T-helper 17 cell (primary cell): ENCODE results near the gene TBC1D3. TPM values are rescaled to one million over a fixed set of nuclear protein-coding genes. Genes with fewer than 3 reads are reported as not detected.
A peak's percentile ranks its signal among the peaks of the same experiment; 100 is the strongest.
"Not testable (repeated sequence)": the region's sequence is repeated elsewhere in the genome, so short reads cannot be mapped to it uniquely, and the experiment has no call there.

Source experiments
- ATAC-seq: fragments of 150-1000 bp; cut with Tn5 transposase; 2 replicates; pipeline ENCODE4 v1.10.0; 2021; ENCODE audit warnings: mild to moderate bottlenecking, moderate library complexity
- DNase-seq, 3 donors: peaks; one replicate each; pipeline versions ENCODE4 v3.0.0 to v3.0.0-alpha.2; 2020 to 2021
- H3K9me3 ChIP-seq: one replicate; pipeline ENCODE4 v1.7.0; 2013; ENCODE audit warnings: low read length, mild to moderate bottlenecking; ENCODE audit not compliant: control insufficient read depth, poor library complexity, severe bottlenecking
- H3K27ac Mint-ChIP-seq: one replicate; pipeline ENCODE4 v1.8.0; 2022; ENCODE audit warnings: mild to moderate bottlenecking, moderate library complexity, mixed read lengths
- H3K27me3 Mint-ChIP-seq: one replicate; pipeline ENCODE4 v1.8.0; 2022; ENCODE audit warnings: mixed read lengths
- H3K36me3 Mint-ChIP-seq: one replicate; pipeline ENCODE4 v1.8.0; 2022; ENCODE audit warnings: low read depth, mixed read lengths
- H3K4me1 Mint-ChIP-seq: one replicate; pipeline ENCODE4 v1.8.0; 2022; ENCODE audit warnings: mild to moderate bottlenecking, mixed read lengths
- H3K4me3 Mint-ChIP-seq: one replicate; pipeline ENCODE4 v1.8.0; 2022; ENCODE audit warnings: mild to moderate bottlenecking, moderate library complexity, mixed read lengths
- total RNA-seq, 4 donors: library from RNA in 2 of 4; stranded (reverse) in 2 of 4; gene quantifications; one replicate each; pipeline ENCODE4 v1.2.3 and lab custom pipeline; 2022 to 2026

Gene TBC1D3
- 1 to 10 TPM in 1 of 2 donors, not detected in 1; 6.9 TPM for total RNA-seq
- 0 reads per million in 2 donors for total RNA-seq (lab: John Stamatoyannopoulos, UW)

- not testable (repeated sequence) for DNase-seq, H3K36me3 Mint-ChIP-seq, H3K9me3 ChIP-seq, H3K27me3 Mint-ChIP-seq, H3K4me3 Mint-ChIP-seq, H3K27ac Mint-ChIP-seq, ATAC-seq, H3K4me1 Mint-ChIP-seq
These were observed at the start of gene TBC1D3 for GRCh38 chr17:38192455-38192854. Gene TBC1D3, minus strand, starts transcription at chr17:38192555. Its CDS starts 1,526 bp downstream, at chr17:38191029.

- not testable (repeated sequence) for H3K27ac Mint-ChIP-seq, H3K9me3 ChIP-seq, H3K4me3 Mint-ChIP-seq, H3K4me1 Mint-ChIP-seq, DNase-seq, H3K36me3 Mint-ChIP-seq, ATAC-seq, H3K27me3 Mint-ChIP-seq
These were observed 40.4 kb upstream of the TBC1D3 start for GRCh38 chr17:38232790-38233189.

- DNase-seq, H3K4me1 Mint-ChIP-seq, ATAC-seq, H3K4me3 Mint-ChIP-seq, H3K27ac Mint-ChIP-seq, H3K36me3 Mint-ChIP-seq, H3K27me3 Mint-ChIP-seq, H3K9me3 ChIP-seq: not testable (repeated sequence)
These were observed 33.6 kb upstream of the TBC1D3 start for GRCh38 chr17:38225844-38226495.

GRCh38 chr17:38220867-38221266, 28.5 kb upstream of the TBC1D3 start:
- H3K27ac Mint-ChIP-seq, H3K27me3 Mint-ChIP-seq, H3K9me3 ChIP-seq, H3K36me3 Mint-ChIP-seq, DNase-seq, H3K4me3 Mint-ChIP-seq, H3K4me1 Mint-ChIP-seq, ATAC-seq: not testable (repeated sequence)

- not testable (repeated sequence) for H3K27ac Mint-ChIP-seq, H3K27me3 Mint-ChIP-seq, H3K4me1 Mint-ChIP-seq, H3K4me3 Mint-ChIP-seq, DNase-seq, ATAC-seq, H3K9me3 ChIP-seq, H3K36me3 Mint-ChIP-seq
These were observed 7.9 kb upstream of the TBC1D3 start for GRCh38 chr17:38200271-38200670.

GRCh38 chr17:38134860-38135259, 57.5 kb downstream of the TBC1D3 start:
- not testable (repeated sequence) for H3K9me3 ChIP-seq, H3K27ac Mint-ChIP-seq, H3K36me3 Mint-ChIP-seq, ATAC-seq, H3K4me3 Mint-ChIP-seq, H3K4me1 Mint-ChIP-seq, H3K27me3 Mint-ChIP-seq
- peak in 2 of 3 donors; percentile 3 to 6 for DNase-seq

Other genes starting within 250 kb of the TBC1D3 start
- 10 to 100 TPM in 1 of 2 donors, under 1 TPM in 1; 0.16 to 10.8 TPM for gene TBC1D3L, start 203.5 kb downstream of the TBC1D3 start, total RNA-seq
- gene TBC1D3D, start 188.6 kb downstream of the TBC1D3 start, total RNA-seq, result 1 to 10 TPM; 1.0 to 7.4 TPM
- gene TBC1D3C, start 123.9 kb downstream of the TBC1D3 start, total RNA-seq, result not detected
- not detected for gene TBC1D3E, start 64.6 kb downstream of the TBC1D3 start, total RNA-seq
- gene MRPL45, start 104.6 kb upstream of the TBC1D3 start, total RNA-seq, result 10 to 100 TPM; 17.4 to 17.7 TPM
- gene GPR179, start 151.4 kb upstream of the TBC1D3 start, total RNA-seq, result not detected
- gene SOCS7, start 159.3 kb upstream of the TBC1D3 start, total RNA-seq, result 10 to 100 TPM; 15.5 to 18.7 TPM
- under 1 TPM; 0.39 to 0.47 TPM for gene ARHGAP23, start 235.9 kb upstream of the TBC1D3 start, total RNA-seq